ENCODE data around the gene RBM47. TPM values are rescaled to one million over a fixed set of nuclear protein-coding genes. Genes with fewer than 3 reads are reported as not detected.

RBM47 gene
- total RNA-seq, 1 donor from 2014 or later: 37.8 TPM

- TF ChIP-seq CTCF (IDR thresholded peaks at IDR 0.05; ENCODE audit: unreplicated experiment): no peak
- DNase-seq (ENCODE audit: low spot score in 2 of 2, unreplicated experiment in 2 of 2): no peak
- Mint-ChIP-seq H3K27ac (no peak overlapping the region), H3K36me3 (peaks cover 1% of the 10 kb centered on the region), H3K4me3 (no peak overlapping the region), H3K27me3 (ENCODE audit: low read depth) (no peaks in the 10 kb centered on the region), H3K9me3 (no peaks in the 10 kb centered on the region), H3K4me1 (peaks cover 24% of the 10 kb centered on the region)
These were observed 139.2 kb downstream of the RBM47 start for GRCh38 chr4:40490481-40490880.

- H3K4me3 Mint-ChIP-seq: no peak overlapping the region
- DNase-seq (ENCODE audit: low spot score in 2 of 2, unreplicated experiment in 2 of 2): no peak
- peak overlapping the region; percentile 27 for H3K27ac Mint-ChIP-seq
- H3K9me3 Mint-ChIP-seq: no peaks in the 10 kb centered on the region
- peaks cover 24% of the 10 kb centered on the region for H3K4me1 Mint-ChIP-seq
- no peaks in the 10 kb centered on the region for H3K27me3 Mint-ChIP-seq (ENCODE audit: low read depth)
- peaks cover 1% of the 10 kb centered on the region for H3K36me3 Mint-ChIP-seq
- no peak for TF ChIP-seq CTCF (IDR thresholded peaks at IDR 0.05; ENCODE audit: unreplicated experiment)
These were observed 139.7 kb downstream of the RBM47 start for GRCh38 chr4:40489961-40490360.

GRCh38 chr4:40486534-40486933 lies 143.1 kb downstream of the RBM47 start:
- Mint-ChIP-seq H3K4me1 (peaks cover 20% of the 10 kb centered on the region), H3K4me3 (no peak overlapping the region), H3K27me3 (ENCODE audit: low read depth) (no peaks in the 10 kb centered on the region), H3K27ac (peak overlapping the region; percentile 69), H3K36me3 (peaks cover 1% of the 10 kb centered on the region), H3K9me3 (no peaks in the 10 kb centered on the region)
- no peak for TF ChIP-seq CTCF (IDR thresholded peaks at IDR 0.05; ENCODE audit: unreplicated experiment)
- no peak for DNase-seq (ENCODE audit: low spot score in 2 of 2, unreplicated experiment in 2 of 2)

- Mint-ChIP-seq H3K4me3 (no peak overlapping the region), H3K27me3 (ENCODE audit: low read depth) (no peaks in the 10 kb centered on the region), H3K4me1 (peaks cover 7% of the 10 kb centered on the region), H3K9me3 (no peaks in the 10 kb centered on the region), H3K27ac (no peak overlapping the region), H3K36me3 (peaks cover 1% of the 10 kb centered on the region)
- TF ChIP-seq CTCF (IDR thresholded peaks at IDR 0.05; ENCODE audit: unreplicated experiment): no peak
- no peak for DNase-seq (ENCODE audit: low spot score in 2 of 2, unreplicated experiment in 2 of 2)
These were observed 145.1 kb downstream of the RBM47 start for GRCh38 chr4:40484346-40485090.

GRCh38 chr4:40482985-40483647 lies 146.5 kb downstream of the RBM47 start:
- peaks cover 1% of the 10 kb centered on the region for H3K36me3 Mint-ChIP-seq
- no peak for TF ChIP-seq CTCF (IDR thresholded peaks at IDR 0.05; ENCODE audit: unreplicated experiment)
- no peaks in the 10 kb centered on the region for H3K27me3 Mint-ChIP-seq (ENCODE audit: low read depth)
- H3K4me3 Mint-ChIP-seq: no peak overlapping the region
- peak overlapping the region; percentile 49 for H3K27ac Mint-ChIP-seq
- DNase-seq (ENCODE audit: low spot score in 2 of 2, unreplicated experiment in 2 of 2): no peak
- peaks cover 9% of the 10 kb centered on the region for H3K4me1 Mint-ChIP-seq
- H3K9me3 Mint-ChIP-seq: no peaks in the 10 kb centered on the region
